Gastroesophageal sphincter (tissue), 4 donors: ENCODE results near the gene SIT1. TPM values are rescaled to one million over a fixed set of nuclear protein-coding genes. Genes with fewer than 3 reads are reported as not detected.

ENCODE experiments used
- ATAC-seq: fragments of 150-250 bp; one replicate; pipeline ENCODE4 v1.9.1; 2016; ENCODE audit warnings: mild to moderate bottlenecking, moderate library complexity
- H3K27ac ChIP-seq, 4 donors: fragments of 200-600 bp; sonication (generic) in 3 of 4; 1 replicate in 3 of 4; 2 replicates in 1 of 4; pipeline ENCODE4 v1.5.1; 2016 to 2019
- H3K27me3 ChIP-seq: fragments of 200-600 bp; sonication (generic); one replicate; pipeline ENCODE4 v1.5.1; 2019
- H3K36me3 ChIP-seq, 2 donors: fragments of 200-600 bp; sonication (generic); one replicate each; pipeline ENCODE4 v1.5.1; 2019; ENCODE audit warnings: control low read depth in 1 of 2
- H3K4me1 ChIP-seq, 3 donors: fragments of 200-600 bp; sonication (generic); 1 replicate in 2 of 3; 2 replicates in 1 of 3; pipeline ENCODE4 v1.5.1; 2016 to 2019; ENCODE audit warnings: control low read depth in 2 of 3
- H3K4me3 ChIP-seq, 2 donors: fragments of 200-600 bp; sonication (generic); one replicate each; pipeline ENCODE4 v1.5.1; 2019; ENCODE audit warnings: mild to moderate bottlenecking in 1 of 2, moderate library complexity in 1 of 2
- H3K9me3 ChIP-seq, 3 donors: fragments of 200-600 bp; sonication (generic); one replicate each; pipeline ENCODE4 v1.5.1; 2017 to 2019; ENCODE audit warnings: control low read depth in 2 of 3
- CTCF ChIP-seq, 4 experiments: fragments of 200-600 bp in 2 of 4; fragments of 450-650 bp in 2 of 4; sonication (generic) in 1 of 4; IDR thresholded peaks; one replicate each; pipeline ENCODE4 v1.5.1; 2017 to 2019; ENCODE audit warnings: antibody characterized with exemption in 4 of 4, mild to moderate bottlenecking in 2 of 4, moderate library complexity in 2 of 4
- EP300 ChIP-seq: sonication (generic); formaldehyde crosslinking; IDR thresholded peaks from one replicate; pipeline ENCODE4 v1.6.1; 2017; ENCODE audit warnings: antibody characterized with exemption, mild to moderate bottlenecking
- POLR2A ChIP-seq, 2 donors: fragments of 450-650 bp; IDR thresholded peaks; one replicate each; pipeline ENCODE4 v1.6.1; 2017; ENCODE audit warnings: antibody characterized with exemption in 2 of 2, mild to moderate bottlenecking in 2 of 2, moderate library complexity in 1 of 2
- POLR2AphosphoS5 ChIP-seq: sonication (generic); formaldehyde crosslinking; IDR thresholded peaks from one replicate; pipeline ENCODE4 v1.6.1; 2017; ENCODE audit warnings: antibody characterized with exemption
- WGBS, 2 donors: methylation state at CpG; one replicate each; pipeline ENCODE4 v1.1.5; 2018; ENCODE audit warnings: low coverage in 1 of 2; 5-methylcytosine and 5-hydroxymethylcytosine counted together
- total RNA-seq, 4 donors: library from RNA; depleted of rRNA; stranded (reverse); fragments of >200 nt; gene quantifications; one replicate each; pipeline ENCODE4 v1.1.0, GENCODE V29; 2016

Gene SIT1
- total RNA-seq, 4 donors from 2014 or later: 1.2 to 1.6 (median 1.6) TPM; not detected in 1

GRCh38 chr9:35682051-35682450 lies 31.3 kb upstream of the SIT1 start:
- Histone ChIP-seq H3K27me3 (no peaks in the 10 kb centered on the region), H3K4me3 (peak overlapping the region in 1 of 2 donors; percentile 81), H3K9me3 (no peaks in the 10 kb centered on the region), H3K36me3 (peaks cover 0 to 54% of the 10 kb centered on the region in 2 donors), H3K4me1 (peaks cover 0 to 58% (median 0%) of the 10 kb centered on the region in 3 donors), H3K27ac (peak overlapping the region; percentile 96 to 99 (median 98))
- peak; percentile 6 for ATAC-seq
- TF ChIP-seq POLR2AphosphoS5 (peak; percentile 80), POLR2A (IDR thresholded peaks at IDR 0.05) (no peak), EP300 (no peak), CTCF (IDR thresholded peaks at IDR 0.05) (no peak)
- 37 to 53% methylated on average over 4 to 6 of the region's 6 CpGs for WGBS, 2 donors

GRCh38 chr9:35681341-35682002 lies 30.7 kb upstream of the SIT1 start:
- Histone ChIP-seq H3K9me3 (no peaks in the 10 kb centered on the region), H3K36me3 (peaks cover 0 to 49% of the 10 kb centered on the region in 2 donors), H3K4me1 (peaks cover 0 to 63% (median 2%) of the 10 kb centered on the region in 3 donors), H3K27ac (peak overlapping the region; percentile 96 to 99 (median 98)), H3K4me3 (peak overlapping the region in 1 of 2 donors; percentile 81), H3K27me3 (no peaks in the 10 kb centered on the region)
- peak; percentile 77 for TF ChIP-seq POLR2AphosphoS5
- TF ChIP-seq POLR2A (IDR thresholded peaks at IDR 0.05): peak in 1 of 2 donors; percentile 27
- no peak for TF ChIP-seq EP300
- ATAC-seq: peak; percentile 4
- 80% methylated on average over 1 of the region's 3 CpGs; no CpG with 5 or more reads in 1 of the 2 donors for WGBS, 2 donors

- Histone ChIP-seq H3K9me3 (no peaks in the 10 kb centered on the region), H3K4me3 (no peak overlapping the region), H3K27ac (peak overlapping the region; percentile 11 to 98 (median 90)), H3K36me3 (peaks cover 0 to 40% of the 10 kb centered on the region in 2 donors), H3K27me3 (no peaks in the 10 kb centered on the region), H3K4me1 (peaks cover 0 to 69% (median 8%) of the 10 kb centered on the region in 3 donors)
- TF ChIP-seq EP300: no peak
- peak in 1 of 2 donors; percentile 57 for TF ChIP-seq POLR2A (IDR thresholded peaks at IDR 0.05)
- TF ChIP-seq POLR2AphosphoS5: peak; percentile 86
- WGBS, 2 donors: 28 to 39% methylated on average over 8 to 9 of the region's 15 CpGs
- peak; percentile 56 for ATAC-seq
Observed at GRCh38 chr9:35680331-35681105, 29.8 kb upstream of the SIT1 start.

GRCh38 chr9:35679766-35680330 lies 29.1 kb upstream of the SIT1 start:
- 60 to 79% methylated on average over 1 to 4 of the region's 8 CpGs for WGBS, 2 donors
- Histone ChIP-seq H3K4me1 (peaks cover 0 to 68% (median 8%) of the 10 kb centered on the region in 3 donors), H3K36me3 (peaks cover 0 to 33% of the 10 kb centered on the region in 2 donors), H3K27me3 (no peaks in the 10 kb centered on the region), H3K4me3 (no peak overlapping the region), H3K27ac (peak overlapping the region; percentile 11 to 98 (median 90)), H3K9me3 (no peaks in the 10 kb centered on the region)
- no peak for TF ChIP-seq CTCF (IDR thresholded peaks at IDR 0.05)
- TF ChIP-seq POLR2AphosphoS5: peak; percentile 85
- no peak for TF ChIP-seq EP300
- TF ChIP-seq POLR2A (IDR thresholded peaks at IDR 0.05): peak in 1 of 2 donors; percentile 46
- ATAC-seq: peak; percentile 8

- no peaks in the 10 kb centered on the region for H3K9me3 ChIP-seq
- H3K4me3 ChIP-seq: no peak overlapping the region
- no peaks in the 10 kb centered on the region for H3K27me3 ChIP-seq
- TF ChIP-seq POLR2A (IDR thresholded peaks at IDR 0.05) (peak in 1 of 2 donors; percentile 22), EP300 (no peak)
- peaks cover 0 to 26% of the 10 kb centered on the region in 2 donors for H3K36me3 ChIP-seq
- peak overlapping the region; percentile 4 to 98 (median 90) for H3K27ac ChIP-seq
- 81 to 85% methylated on average over 2 to 3 of the region's 5 CpGs for WGBS, 2 donors
- ATAC-seq: no peak
- H3K4me1 ChIP-seq: peaks cover 0 to 67% (median 8%) of the 10 kb centered on the region in 3 donors
Observed at GRCh38 chr9:35679091-35679490, 28.4 kb upstream of the SIT1 start.
